Neural progenitor cell (in vitro differentiated cells): ENCODE data around the gene EFNA2. TPM values are rescaled to one million over a fixed set of nuclear protein-coding genes. Genes with fewer than 3 reads are reported as not detected.
A peak's percentile ranks its signal among the peaks of the same experiment; 100 is the strongest.

ENCODE experiments used
- DNase-seq: peaks from one replicate; pipeline ENCODE4 v3.0.0-alpha.2; 2016; ENCODE audit warnings: low spot score
- H2AFZ ChIP-seq: fragments of 200-600 bp; sonication (generic); replicated peaks from 2 replicates; pipeline ENCODE4 v1.6.1; 2016; ENCODE audit warnings: antibody characterized with exemption
- H3F3A ChIP-seq: fragments of 200-600 bp; sonication (generic); 2 replicates; pipeline ENCODE4 v1.6.1; 2016; ENCODE audit warnings: antibody characterized with exemption, low read depth
- H3K27ac ChIP-seq: fragments of 200-600 bp; sonication (generic); 2 replicates; pipeline ENCODE4 v1.5.1; 2016; ENCODE audit warnings: mild to moderate bottlenecking
- H3K27me3 ChIP-seq: fragments of 200-600 bp; sonication (generic); 2 replicates; pipeline ENCODE4 v1.6.1; 2016; ENCODE audit warnings: mild to moderate bottlenecking, moderate library complexity
- H3K36me3 ChIP-seq: fragments of 200-600 bp; sonication (generic); 2 replicates; pipeline ENCODE4 v1.5.1; 2016
- H3K4me1 ChIP-seq: fragments of 200-600 bp; sonication (generic); 2 replicates; pipeline ENCODE4 v1.6.1; 2016; ENCODE audit warnings: mixed run types
- H3K4me2 ChIP-seq: fragments of 200-600 bp; sonication (generic); 2 replicates; pipeline ENCODE4 v1.6.1; 2016
- H3K4me3 ChIP-seq: fragments of 200-600 bp; sonication (generic); 2 replicates; pipeline ENCODE4 v1.5.1; 2016
- H3K79me2 ChIP-seq: fragments of 200-600 bp; sonication (generic); 2 replicates; pipeline ENCODE4 v1.6.1; 2016; ENCODE audit warnings: low read depth
- H3K9ac ChIP-seq: fragments of 200-600 bp; sonication (generic); 2 replicates; pipeline ENCODE4 v1.6.1; 2016
- H3K9me3 ChIP-seq: fragments of 200-600 bp; sonication (generic); 2 replicates; pipeline ENCODE4 v1.5.1; 2016; ENCODE audit warnings: low read depth
- H4K20me1 ChIP-seq: fragments of 200-600 bp; sonication (generic); 2 replicates; pipeline ENCODE4 v1.6.1; 2016; ENCODE audit warnings: low read depth
- H3K27ac Mint-ChIP-seq: 3 replicates; pipeline ENCODE4 v1.8.0; 2021; ENCODE audit warnings: mixed read lengths
- H3K27me3 Mint-ChIP-seq: 2 replicates; pipeline ENCODE4 v1.8.0; 2022; ENCODE audit warnings: low read depth, mild to moderate bottlenecking, inconsistent platforms, moderate library complexity, mixed read lengths; ENCODE audit not compliant: insufficient read depth
- H3K36me3 Mint-ChIP-seq: 3 replicates; pipeline ENCODE4 v1.8.0; 2021; ENCODE audit warnings: mixed read lengths
- H3K4me1 Mint-ChIP-seq: 3 replicates; pipeline ENCODE4 v1.8.0; 2021; ENCODE audit warnings: mixed read lengths
- H3K4me3 Mint-ChIP-seq: 3 replicates; pipeline ENCODE4 v1.8.0; 2021; ENCODE audit warnings: mild to moderate bottlenecking, moderate library complexity, mixed read lengths
- H3K9me3 Mint-ChIP-seq: 3 replicates; pipeline ENCODE4 v1.8.0; 2020; ENCODE audit warnings: mixed read lengths
- EZH2 ChIP-seq: fragments of 200-600 bp; sonication (generic); IDR thresholded peaks from 2 replicates; pipeline ENCODE4 v1.6.1; 2017; ENCODE audit warnings: antibody characterized with exemption, mild to moderate bottlenecking, moderate library complexity
- EZH2phosphoT487 ChIP-seq: fragments of 200-600 bp; sonication (generic); IDR thresholded peaks from 2 replicates; pipeline ENCODE4 v1.6.1; 2017; ENCODE audit warnings: antibody characterized with exemption
- total RNA-seq: library from RNA; depleted of rRNA; stranded (reverse); fragments of >200 nt; gene quantifications from 2 replicates; pipeline ENCODE4 v1.2.3, GENCODE V29; 2015; ENCODE audit warnings: low replicate concordance
- TF ChIP-seq, protein P1 (sequence below): fragments of 200-600 bp; sonication (generic); IDR thresholded peaks from 2 replicates; pipeline ENCODE4 v1.5.1; 2017; ENCODE audit warnings: antibody characterized with exemption, mild to moderate bottlenecking

The EFNA2 gene
- total RNA-seq, 1 donor from 2014 or later: 13.2 TPM

DNA sequence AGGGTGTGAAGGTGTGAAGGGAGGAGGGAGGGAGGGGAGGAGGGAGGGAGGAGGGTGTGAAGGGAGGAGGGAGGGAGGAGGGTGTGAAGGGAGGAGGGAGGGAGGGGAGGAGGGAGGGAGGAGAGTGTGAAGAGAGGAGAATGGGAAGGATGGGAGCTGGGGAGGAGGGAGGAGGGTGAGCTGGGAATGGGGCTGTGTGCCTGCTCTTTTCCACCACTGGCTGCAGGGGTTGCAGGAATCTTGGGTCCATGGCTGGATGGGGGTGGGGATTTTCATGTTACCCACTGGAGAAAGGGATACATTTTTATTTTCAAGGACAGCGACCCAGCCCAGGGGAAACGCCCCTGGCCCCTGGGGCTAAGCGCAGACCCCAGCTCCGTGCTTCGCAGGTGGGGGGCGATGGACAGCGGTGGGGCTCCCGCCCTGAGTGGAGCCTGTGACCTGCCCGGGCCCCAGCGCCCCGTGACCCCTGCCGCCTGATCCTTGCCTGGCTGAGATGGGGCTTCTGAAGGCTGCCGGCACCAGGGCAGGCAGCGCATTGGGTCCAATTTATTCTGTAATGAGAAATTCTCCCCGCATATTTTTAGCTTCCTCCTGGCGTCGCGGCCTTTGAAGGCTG is 3.0 kb upstream of the EFNA2 start:
- Histone ChIP-seq H3K27ac (no peak overlapping the region), H2AFZ (no peak overlapping the region), H3K4me1 (peaks cover 13% of the 10 kb centered on the region), H3K9me3 (no peaks in the 10 kb centered on the region), H3K4me3 (no peak overlapping the region), H3F3A (peaks cover 50% of the 10 kb centered on the region), H3K36me3 (no peaks in the 10 kb centered on the region), H3K4me2 (no peak overlapping the region), H4K20me1 (peaks cover 22% of the 10 kb centered on the region), H3K79me2 (peaks cover 14% of the 10 kb centered on the region), H3K9ac (no peak overlapping the region), H3K27me3 (peaks cover 25% of the 10 kb centered on the region)
- Mint-ChIP-seq H3K27me3 (peaks cover 7% of the 10 kb centered on the region), H3K4me3 (no peak overlapping the region), H3K27ac (no peak overlapping the region), H3K9me3 (no peaks in the 10 kb centered on the region), H3K36me3 (peaks cover 2% of the 10 kb centered on the region), H3K4me1 (peaks cover 22% of the 10 kb centered on the region)
- no peak for TF ChIP-seq EZH2
- TF ChIP-seq, protein P1, sequence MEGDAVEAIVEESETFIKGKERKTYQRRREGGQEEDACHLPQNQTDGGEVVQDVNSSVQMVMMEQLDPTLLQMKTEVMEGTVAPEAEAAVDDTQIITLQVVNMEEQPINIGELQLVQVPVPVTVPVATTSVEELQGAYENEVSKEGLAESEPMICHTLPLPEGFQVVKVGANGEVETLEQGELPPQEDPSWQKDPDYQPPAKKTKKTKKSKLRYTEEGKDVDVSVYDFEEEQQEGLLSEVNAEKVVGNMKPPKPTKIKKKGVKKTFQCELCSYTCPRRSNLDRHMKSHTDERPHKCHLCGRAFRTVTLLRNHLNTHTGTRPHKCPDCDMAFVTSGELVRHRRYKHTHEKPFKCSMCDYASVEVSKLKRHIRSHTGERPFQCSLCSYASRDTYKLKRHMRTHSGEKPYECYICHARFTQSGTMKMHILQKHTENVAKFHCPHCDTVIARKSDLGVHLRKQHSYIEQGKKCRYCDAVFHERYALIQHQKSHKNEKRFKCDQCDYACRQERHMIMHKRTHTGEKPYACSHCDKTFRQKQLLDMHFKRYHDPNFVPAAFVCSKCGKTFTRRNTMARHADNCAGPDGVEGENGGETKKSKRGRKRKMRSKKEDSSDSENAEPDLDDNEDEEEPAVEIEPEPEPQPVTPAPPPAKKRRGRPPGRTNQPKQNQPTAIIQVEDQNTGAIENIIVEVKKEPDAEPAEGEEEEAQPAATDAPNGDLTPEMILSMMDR: no peak
- TF ChIP-seq EZH2phosphoT487: no peak
- no peak for DNase-seq

DNA sequence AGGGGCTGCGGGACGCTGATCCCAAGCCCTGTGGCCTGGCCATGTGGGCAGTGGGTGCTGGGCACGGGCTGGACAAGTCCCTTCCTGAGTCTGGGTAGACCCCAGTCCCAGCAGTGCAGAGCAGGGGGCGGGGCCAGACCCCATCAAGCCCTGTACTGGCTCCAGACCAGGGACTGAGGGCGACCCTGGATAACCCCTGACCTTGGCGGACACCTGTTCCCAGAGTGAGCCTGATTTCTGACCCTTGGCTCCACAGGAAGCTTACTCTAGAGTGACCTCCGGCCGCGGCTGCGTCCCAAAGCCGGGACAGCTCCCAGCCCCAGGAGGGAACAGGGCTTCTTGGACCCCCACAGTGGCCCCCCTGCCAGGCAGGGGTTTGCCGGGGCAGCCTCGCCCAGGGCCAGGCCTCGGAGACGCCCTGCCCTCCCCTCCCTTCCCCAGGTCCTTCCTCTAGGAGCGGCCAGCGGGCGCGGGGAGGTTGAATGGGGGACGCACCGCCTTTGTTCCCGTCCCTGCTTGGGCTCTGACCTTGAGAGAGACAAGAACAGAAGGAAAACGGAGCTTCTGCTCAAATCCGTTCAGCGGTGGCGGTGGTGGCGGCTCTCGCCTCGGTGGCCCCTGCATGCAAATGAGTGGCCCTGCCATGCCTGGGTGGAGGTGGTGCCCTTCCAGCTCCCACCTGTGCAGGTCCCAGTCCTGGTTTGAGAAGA is 2.3 kb upstream of the EFNA2 start:
- Histone ChIP-seq H3K4me1 (peaks cover 17% of the 10 kb centered on the region), H3K27me3 (peaks cover 25% of the 10 kb centered on the region), H3F3A (peaks cover 52% of the 10 kb centered on the region), H3K9me3 (no peaks in the 10 kb centered on the region), H3K79me2 (peaks cover 21% of the 10 kb centered on the region), H2AFZ (no peak overlapping the region), H3K36me3 (no peaks in the 10 kb centered on the region), H3K27ac (no peak overlapping the region), H4K20me1 (peaks cover 28% of the 10 kb centered on the region), H3K4me3 (no peak overlapping the region), H3K9ac (no peak overlapping the region), H3K4me2 (no peak overlapping the region)
- Mint-ChIP-seq H3K36me3 (peaks cover 2% of the 10 kb centered on the region), H3K4me3 (no peak overlapping the region), H3K27ac (no peak overlapping the region), H3K9me3 (no peaks in the 10 kb centered on the region), H3K27me3 (peaks cover 9% of the 10 kb centered on the region), H3K4me1 (peaks cover 22% of the 10 kb centered on the region)
- peak; percentile 31 for DNase-seq
- TF ChIP-seq EZH2phosphoT487: no peak
- TF ChIP-seq, protein P1: no peak

DNA sequence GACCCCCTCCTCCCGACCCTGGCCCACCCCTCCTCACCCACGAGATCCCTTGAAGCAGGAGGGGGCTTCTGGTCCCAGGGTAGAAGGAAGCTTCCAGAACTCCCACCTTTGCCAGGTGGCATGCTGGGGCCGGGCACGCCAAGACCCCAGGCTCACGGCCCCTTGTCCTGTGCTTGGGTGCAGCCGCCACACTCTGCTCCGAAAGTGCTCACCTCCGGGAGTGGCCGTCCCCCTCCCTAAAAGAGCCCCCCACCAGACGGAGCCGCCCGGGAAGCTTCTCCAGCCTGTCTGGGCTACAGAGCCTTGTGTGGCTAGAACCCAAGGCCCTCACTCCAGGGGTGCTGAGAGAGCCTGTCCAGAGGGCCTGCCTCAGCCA is 1.8 kb upstream of the EFNA2 start:
- H3K27ac Mint-ChIP-seq: no peak overlapping the region

More for the DNA sequence above, 1.8 kb upstream of the EFNA2 start:
- no peaks in the 10 kb centered on the region for H3K36me3 ChIP-seq
- Mint-ChIP-seq H3K4me1 (peaks cover 22% of the 10 kb centered on the region), H3K9me3 (no peaks in the 10 kb centered on the region), H3K36me3 (peaks cover 2% of the 10 kb centered on the region), H3K27me3 (peaks cover 9% of the 10 kb centered on the region), H3K4me3 (no peak overlapping the region)
- peaks cover 25% of the 10 kb centered on the region for H3K27me3 ChIP-seq
- no peak overlapping the region for H3K4me3 ChIP-seq
- no peak overlapping the region for H3K27ac ChIP-seq
- H3K9ac ChIP-seq: no peak overlapping the region
- peaks cover 17% of the 10 kb centered on the region for H3K4me1 ChIP-seq
- no peaks in the 10 kb centered on the region for H3K9me3 ChIP-seq
- H4K20me1 ChIP-seq: peaks cover 33% of the 10 kb centered on the region
- no peak overlapping the region for H2AFZ ChIP-seq
- no peak for DNase-seq
- TF ChIP-seq, protein P1: no peak
- TF ChIP-seq EZH2 (no peak), EZH2phosphoT487 (no peak)
- H3F3A ChIP-seq: peaks cover 51% of the 10 kb centered on the region
- H3K79me2 ChIP-seq: peaks cover 26% of the 10 kb centered on the region
- H3K4me2 ChIP-seq: no peak overlapping the region
